ENCODE measurements around the gene CDK14. TPM values are rescaled to one million over a fixed set of nuclear protein-coding genes. Genes with fewer than 3 reads are reported as not detected.
A peak's percentile ranks its signal among the peaks of the same experiment; 100 is the strongest.

Gene CDK14
- total RNA-seq, 1 donor, result 44.8 TPM

DNA sequence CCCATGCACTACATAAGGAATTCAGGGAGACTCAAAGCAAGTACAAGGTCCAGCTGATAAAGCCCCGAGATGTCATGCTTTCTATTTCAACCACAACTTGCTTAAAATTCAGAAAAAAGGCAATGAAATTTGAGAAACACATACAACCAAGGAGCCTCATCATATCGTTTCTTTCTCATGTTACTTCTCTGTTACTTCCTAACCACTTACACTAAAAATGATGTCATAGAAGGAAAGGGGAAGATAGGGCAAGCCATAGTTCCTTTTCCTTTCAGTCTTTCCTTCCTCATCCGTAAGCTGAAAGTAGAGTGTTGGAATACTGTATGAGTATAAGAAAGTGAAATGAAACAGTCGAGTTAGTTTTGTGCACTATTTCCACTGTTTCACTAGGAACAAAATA is 27.9 kb upstream of the CDK14 start:
- no peak overlapping the region for H3K4me3 ChIP-seq (ENCODE audit: low read depth, low read length)
- no peak for DNase-seq (ENCODE audit: low read depth)
- TF ChIP-seq, protein P1, sequence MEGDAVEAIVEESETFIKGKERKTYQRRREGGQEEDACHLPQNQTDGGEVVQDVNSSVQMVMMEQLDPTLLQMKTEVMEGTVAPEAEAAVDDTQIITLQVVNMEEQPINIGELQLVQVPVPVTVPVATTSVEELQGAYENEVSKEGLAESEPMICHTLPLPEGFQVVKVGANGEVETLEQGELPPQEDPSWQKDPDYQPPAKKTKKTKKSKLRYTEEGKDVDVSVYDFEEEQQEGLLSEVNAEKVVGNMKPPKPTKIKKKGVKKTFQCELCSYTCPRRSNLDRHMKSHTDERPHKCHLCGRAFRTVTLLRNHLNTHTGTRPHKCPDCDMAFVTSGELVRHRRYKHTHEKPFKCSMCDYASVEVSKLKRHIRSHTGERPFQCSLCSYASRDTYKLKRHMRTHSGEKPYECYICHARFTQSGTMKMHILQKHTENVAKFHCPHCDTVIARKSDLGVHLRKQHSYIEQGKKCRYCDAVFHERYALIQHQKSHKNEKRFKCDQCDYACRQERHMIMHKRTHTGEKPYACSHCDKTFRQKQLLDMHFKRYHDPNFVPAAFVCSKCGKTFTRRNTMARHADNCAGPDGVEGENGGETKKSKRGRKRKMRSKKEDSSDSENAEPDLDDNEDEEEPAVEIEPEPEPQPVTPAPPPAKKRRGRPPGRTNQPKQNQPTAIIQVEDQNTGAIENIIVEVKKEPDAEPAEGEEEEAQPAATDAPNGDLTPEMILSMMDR (IDR thresholded peaks at IDR 0.05; ENCODE audit: insufficient read depth, low read length), result no peak

DNA sequence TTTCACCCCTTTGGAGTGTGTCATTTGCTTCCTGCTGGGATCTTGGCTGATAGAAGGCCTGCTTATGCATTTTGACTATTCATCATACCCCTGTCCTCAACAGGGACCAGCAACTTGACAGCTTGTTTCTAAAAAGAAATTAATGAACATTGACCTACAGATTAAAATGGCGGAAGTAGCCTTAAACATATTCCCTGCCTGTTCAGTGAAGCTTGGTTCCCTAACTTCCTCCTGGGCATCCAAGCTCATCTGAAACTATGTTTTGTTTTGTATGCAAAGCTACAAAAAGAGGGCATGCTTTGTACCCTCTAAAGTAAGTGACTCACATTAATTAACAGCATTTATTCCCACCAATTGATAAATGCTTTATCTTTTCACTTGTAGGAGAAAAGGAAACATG is 26.8 kb upstream of the CDK14 start:
- no peak for DNase-seq (ENCODE audit: low read depth)
- no peak overlapping the region for H3K4me3 ChIP-seq (ENCODE audit: low read depth, low read length)
- TF ChIP-seq, protein P1 (IDR thresholded peaks at IDR 0.05; ENCODE audit: insufficient read depth, low read length), result no peak

DNA sequence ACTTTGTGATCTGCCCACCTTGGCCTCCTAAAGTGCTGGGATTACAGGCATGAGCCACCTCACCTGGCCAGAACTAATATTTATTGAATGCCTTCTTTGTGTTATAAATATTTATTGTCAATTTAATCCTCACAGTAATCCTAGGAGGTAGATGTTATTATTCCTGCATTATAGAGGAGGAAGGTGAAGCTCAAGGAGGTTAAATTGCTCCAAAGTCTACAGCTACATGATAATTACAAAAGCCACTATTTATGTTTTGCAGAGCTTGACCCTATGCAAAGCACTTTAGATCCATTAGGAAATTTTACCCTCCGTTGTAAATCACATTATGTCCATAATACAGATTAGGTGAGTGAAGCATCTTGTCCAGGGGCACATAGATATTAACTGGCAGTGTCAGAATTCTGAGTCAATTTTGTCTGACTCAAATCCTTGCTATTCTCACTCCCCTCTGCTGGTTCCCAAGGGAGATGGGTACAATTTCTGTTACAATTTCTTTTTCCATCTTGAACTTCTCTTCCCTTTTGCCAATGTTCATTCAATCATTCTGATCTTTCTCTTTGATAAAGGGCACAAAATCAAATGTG is 25.7 kb upstream of the CDK14 start:
- TF ChIP-seq, protein P1 (IDR thresholded peaks at IDR 0.05; ENCODE audit: insufficient read depth, low read length), result no peak
- no peak for DNase-seq (ENCODE audit: low read depth)
- no peak overlapping the region for H3K4me3 ChIP-seq (ENCODE audit: low read depth, low read length)

DNA sequence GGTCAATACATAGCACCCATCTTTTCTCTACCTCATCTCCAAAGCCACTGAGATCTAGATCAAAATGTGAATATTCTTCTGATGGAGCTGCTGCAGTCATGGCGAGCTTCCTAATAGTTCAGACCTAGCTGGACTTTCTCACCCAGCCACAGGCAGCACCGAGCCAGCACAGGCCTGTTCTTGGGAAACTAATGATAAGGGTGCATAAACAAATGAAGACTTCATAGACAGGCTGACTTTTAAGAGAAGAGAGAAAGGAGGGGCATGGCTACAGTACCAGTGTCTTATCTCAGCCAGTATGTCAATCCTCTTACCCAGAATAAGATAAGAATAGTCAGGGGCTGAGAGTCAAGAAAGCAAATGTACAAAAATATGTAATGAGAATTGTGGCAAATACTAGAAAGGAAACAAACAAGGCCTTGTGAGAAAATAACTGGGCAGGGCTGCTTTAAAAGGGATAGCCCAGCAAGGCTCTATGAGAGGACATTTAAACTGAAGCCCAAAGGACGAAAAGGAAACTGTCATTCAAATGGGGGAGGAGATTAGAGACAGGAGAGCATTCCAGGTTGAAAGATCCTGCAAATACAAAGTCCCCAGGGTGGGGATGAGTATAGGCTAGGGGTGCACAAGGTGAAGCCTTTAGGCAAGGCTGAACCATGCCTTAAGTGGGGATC is 21.8 kb upstream of the CDK14 start:
- TF ChIP-seq, protein P1 (IDR thresholded peaks at IDR 0.05; ENCODE audit: insufficient read depth, low read length), result no peak
- peak; percentile 94 for DNase-seq (ENCODE audit: low read depth)
- no peak overlapping the region for H3K4me3 ChIP-seq (ENCODE audit: low read depth, low read length)

DNA sequence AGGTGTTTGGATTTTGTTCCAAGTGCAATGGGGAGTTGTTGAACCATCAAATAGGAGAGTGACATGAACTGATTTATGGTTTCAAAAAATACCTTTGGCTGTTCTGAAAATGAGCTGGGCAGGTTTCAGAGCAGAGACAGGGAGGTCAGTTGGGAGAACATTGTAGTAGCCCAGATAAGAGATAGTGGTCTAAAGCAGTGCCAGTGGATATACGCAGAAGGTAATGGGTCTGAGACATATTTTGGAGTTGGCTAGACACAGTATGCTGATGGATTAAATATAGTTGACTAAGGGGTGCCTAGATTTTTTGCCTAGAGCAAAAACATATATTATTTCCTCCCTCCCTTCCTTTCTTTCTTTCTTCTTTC is 21.3 kb upstream of the CDK14 start:
- TF ChIP-seq, protein P1 (IDR thresholded peaks at IDR 0.05; ENCODE audit: insufficient read depth, low read length), result no peak
- H3K4me3 ChIP-seq (ENCODE audit: low read depth, low read length), result no peak overlapping the region
- DNase-seq (ENCODE audit: low read depth), result no peak

DNA sequence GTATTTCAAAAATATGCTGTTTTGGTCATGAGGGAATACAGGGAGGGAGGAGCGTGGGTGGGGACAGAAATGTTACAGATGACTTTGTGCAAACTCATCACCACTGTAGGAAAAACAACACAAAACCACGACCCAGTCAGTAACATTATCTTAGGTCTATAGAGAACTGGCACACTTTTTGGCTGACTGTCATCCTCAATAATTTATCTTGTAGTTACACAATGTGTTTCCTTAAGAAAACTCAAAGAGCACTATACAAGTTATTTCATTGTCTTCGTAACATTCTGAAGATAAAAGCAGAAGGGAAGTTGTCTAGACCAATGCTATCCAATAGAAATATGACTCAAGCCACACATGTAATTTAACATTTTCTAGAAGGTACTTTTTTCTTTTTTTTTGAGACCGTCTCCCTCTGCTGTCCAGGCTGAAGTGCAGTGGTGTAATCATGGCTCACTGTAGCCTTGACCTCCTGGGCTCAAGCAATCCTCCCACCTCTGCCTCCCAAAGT is 16.9 kb upstream of the CDK14 start:
- DNase-seq (ENCODE audit: low read depth), result peak; percentile 98
- H3K4me3 ChIP-seq (ENCODE audit: low read depth, low read length), result no peak overlapping the region
- TF ChIP-seq, protein P1 (IDR thresholded peaks at IDR 0.05; ENCODE audit: insufficient read depth, low read length), result peak; percentile 49
